IMR-90 (cell line): Measurements from ENCODE around the gene IGF2R. TPM values are rescaled to one million over a fixed set of nuclear protein-coding genes. Genes with fewer than 3 reads are reported as not detected.

ENCODE experiments used
- ATAC-seq: fragments of 200-7000 bp; cut with Tn5 transposase; 2 replicates; pipeline ENCODE4 v1.9.1; 2020; ENCODE audit warnings: low read depth, mild to moderate bottlenecking, moderate library complexity
- BruUV-seq: library from RNA; stranded (reverse); fragments of 400-500 nt; replicated peaks from 2 replicates; lab custom pipeline; 2021; lab: Mats Ljungman, UMichigan
- CTCF ChIA-PET: fragments of 300-600 bp; formaldehyde crosslinking; extraction: SDS; loops from one replicate; lab custom pipeline; 2021; ENCODE audit warnings: antibody characterized with exemption; lab: Yijun Ruan, JAX
- POLR2A ChIA-PET: fragments of 300-600 bp; sonication (Branson Sonifier 250); formaldehyde crosslinking; loops from one replicate; lab custom pipeline; 2022; ENCODE audit warnings: antibody characterized with exemption; ENCODE audit not compliant: unreplicated experiment; lab: Charles Lee
- DNase-seq: peaks from one replicate; pipeline ENCODE4 v3.0.0; 2013
- H2AFZ ChIP-seq: replicated peaks from 2 replicates; pipeline ENCODE3; 2013; ENCODE audit warnings: low read length, mild to moderate bottlenecking; ENCODE audit not compliant: poor library complexity
- H2AK5ac ChIP-seq: 2 replicates; pipeline ENCODE4 v1.6.1; 2013; ENCODE audit warnings: low read depth, low read length, inconsistent platforms
- H2AK9ac ChIP-seq: replicated peaks from 2 replicates; pipeline ENCODE3; 2013; ENCODE audit warnings: mild to moderate bottlenecking, low read depth, low read length, moderate library complexity; ENCODE audit not compliant: poor library complexity
- H2BK120ac ChIP-seq: 2 replicates; pipeline ENCODE4 v1.6.1; 2013; ENCODE audit warnings: low read depth, low read length, inconsistent platforms
- H2BK15ac ChIP-seq: 3 replicates; pipeline ENCODE4 v1.6.1; 2013; ENCODE audit warnings: low read depth, low read length, inconsistent platforms
- H2BK20ac ChIP-seq: 2 replicates; pipeline ENCODE4 v1.6.1; 2013; ENCODE audit warnings: low read depth, mild to moderate bottlenecking, inconsistent platforms, low read length, moderate library complexity
- H2BK5ac ChIP-seq: 2 replicates; pipeline ENCODE4 v1.6.1; 2013; ENCODE audit warnings: mild to moderate bottlenecking, low read depth, low read length, inconsistent platforms; ENCODE audit not compliant: poor library complexity, severe bottlenecking
- H3K14ac ChIP-seq: replicated peaks from 2 replicates; pipeline ENCODE4 v1.6.1; 2013; ENCODE audit warnings: low read depth, low read length, inconsistent platforms
- H3K18ac ChIP-seq: 2 replicates; pipeline ENCODE4 v1.6.1; 2013; ENCODE audit warnings: low read depth, low read length, control low read depth
- H3K23ac ChIP-seq: 2 replicates; pipeline ENCODE4 v1.6.1; 2013; ENCODE audit warnings: low read depth, low read length, inconsistent platforms
- H3K27ac ChIP-seq: 2 replicates; pipeline ENCODE4 v1.5.1; 2013; ENCODE audit warnings: mild to moderate bottlenecking, control low read depth, low read length; ENCODE audit not compliant: insufficient read depth
- H3K27me3 ChIP-seq: 2 replicates; pipeline ENCODE4 v1.6.1; 2013; ENCODE audit warnings: low read length; ENCODE audit not compliant: control insufficient read depth, insufficient read depth
- H3K36me3 ChIP-seq: 2 replicates; pipeline ENCODE4 v1.6.1; 2013; ENCODE audit warnings: low read length, mixed read lengths; ENCODE audit not compliant: control insufficient read depth, insufficient read depth
- H3K4ac ChIP-seq: 2 replicates; pipeline ENCODE4 v1.6.1; 2013; ENCODE audit warnings: low read depth, low read length, inconsistent platforms
- H3K4me1 ChIP-seq: 2 replicates; pipeline ENCODE4 v1.6.1; 2013; ENCODE audit warnings: low read length, mixed read lengths; ENCODE audit not compliant: control insufficient read depth, insufficient read depth
- H3K4me2 ChIP-seq: 2 replicates; pipeline ENCODE4 v1.6.1; 2013; ENCODE audit warnings: low read depth, mild to moderate bottlenecking, control low read depth, low read length, moderate library complexity
- H3K4me3 ChIP-seq: 2 replicates; pipeline ENCODE4 v1.5.1; 2013; ENCODE audit warnings: low read depth, mild to moderate bottlenecking, control low read depth, low read length, moderate library complexity; ENCODE audit not compliant: insufficient read depth
- H3K56ac ChIP-seq: 2 replicates; pipeline ENCODE4 v1.6.1; 2013; ENCODE audit warnings: low read length, inconsistent platforms; ENCODE audit not compliant: insufficient read depth; ENCODE audit errors: extremely low read depth
- H3K79me1 ChIP-seq, 2 experiments: 2 replicates each; pipeline ENCODE4 v1.6.1; 2013; ENCODE audit warnings: low read length in 2 of 2, inconsistent platforms in 1 of 2, low read depth in 1 of 2
- H3K9ac ChIP-seq: 2 replicates; pipeline ENCODE4 v1.6.1; 2013; ENCODE audit warnings: low read depth, low read length, control low read depth
- H3K9me1 ChIP-seq: 2 replicates; pipeline ENCODE4 v1.6.1; 2013; ENCODE audit warnings: low read length, inconsistent platforms; ENCODE audit not compliant: insufficient read depth
- H3K9me3 ChIP-seq: 2 replicates; pipeline ENCODE4 v1.6.1; 2013; ENCODE audit warnings: low read length; ENCODE audit not compliant: control insufficient read depth, insufficient read depth
- H4K20me1 ChIP-seq: 2 replicates; pipeline ENCODE4 v1.6.1; 2013; ENCODE audit warnings: low read length, inconsistent platforms; ENCODE audit not compliant: insufficient read depth
- H4K5ac ChIP-seq: 2 replicates; pipeline ENCODE4 v1.6.1; 2013; ENCODE audit warnings: mild to moderate bottlenecking, low read depth, low read length, control low read depth
- H4K8ac ChIP-seq, 2 experiments: 2 replicates each; pipeline ENCODE4 v1.6.1; 2013; ENCODE audit warnings: low read depth in 2 of 2, low read length in 2 of 2, control low read depth in 1 of 2, inconsistent platforms in 1 of 2
- H4K91ac ChIP-seq: 2 replicates; pipeline ENCODE4 v1.6.1; 2013; ENCODE audit warnings: low read depth, low read length, inconsistent platforms; ENCODE audit not compliant: insufficient read depth
- BHLHE40 ChIP-seq: fragments of 150-350 bp; IDR thresholded peaks from 2 replicates; pipeline ENCODE4 v1.6.1; 2016; ENCODE audit warnings: mild to moderate bottlenecking, low read depth, low read length
- CEBPB ChIP-seq: IDR thresholded peaks from 2 replicates; pipeline ENCODE4 v1.6.1; 2012; ENCODE audit warnings: low read depth, low read length, improper control_type of control experiment
- CHD1 ChIP-seq: IDR thresholded peaks from 2 replicates; pipeline ENCODE4 v1.6.1; 2012; ENCODE audit warnings: low read depth, low read length, improper control_type of control experiment
- CTCF ChIP-seq: conservative IDR thresholded peaks from 2 replicates; pipeline ENCODE4 v1.5.1; 2012; ENCODE audit warnings: mild to moderate bottlenecking, low read depth, low read length, improper control_type of control experiment
- ELK1 ChIP-seq: fragments of 150-350 bp; IDR thresholded peaks from 2 replicates; pipeline ENCODE4 v1.6.1; 2016; ENCODE audit warnings: low read depth, mild to moderate bottlenecking, low read length, moderate library complexity, borderline replicate concordance
- FOS ChIP-seq: fragments of 150-350 bp; IDR thresholded peaks from 2 replicates; pipeline ENCODE4 v1.6.1; 2016; ENCODE audit warnings: low read depth, low read length
- MAFK ChIP-seq: IDR thresholded peaks from 2 replicates; pipeline ENCODE4 v1.6.1; 2012; ENCODE audit warnings: low read depth, low read length, improper control_type of control experiment
- MAZ ChIP-seq: IDR thresholded peaks from 2 replicates; pipeline ENCODE4 v1.6.1; 2012; ENCODE audit warnings: low read depth, mild to moderate bottlenecking, low read length, improper control_type of control experiment, moderate library complexity, borderline replicate concordance
- MXI1 ChIP-seq: IDR thresholded peaks from 2 replicates; pipeline ENCODE4 v1.6.1; 2012; ENCODE audit warnings: low read depth, mild to moderate bottlenecking, low read length, moderate library complexity, borderline replicate concordance
- NFE2L2 ChIP-seq: fragments of 150-350 bp; IDR thresholded peaks from 2 replicates; pipeline ENCODE4 v1.6.1; 2016; ENCODE audit warnings: low read depth, mild to moderate bottlenecking, low read length
- POLR2A ChIP-seq: IDR thresholded peaks from 2 replicates; pipeline ENCODE4 v1.6.1; 2012; ENCODE audit warnings: mild to moderate bottlenecking, low read depth, low read length
- RAD21 ChIP-seq: IDR thresholded peaks from 2 replicates; pipeline ENCODE4 v1.6.1; 2012; ENCODE audit warnings: low read length, improper control_type of control experiment
- RCOR1 ChIP-seq: IDR thresholded peaks from 2 replicates; pipeline ENCODE4 v1.6.1; 2012; ENCODE audit warnings: mild to moderate bottlenecking, low read length, improper control_type of control experiment; ENCODE audit not compliant: insufficient replicate concordance
- RFX5 ChIP-seq: IDR thresholded peaks from 2 replicates; pipeline ENCODE4 v1.8.0; 2012; ENCODE audit warnings: low read depth, mild to moderate bottlenecking, low read length, moderate library complexity
- SMC3 ChIP-seq: fragments of 150-350 bp; IDR thresholded peaks from 2 replicates; pipeline ENCODE4 v1.6.1; 2016; ENCODE audit warnings: low read depth, mild to moderate bottlenecking, antibody characterized with exemption, low read length, moderate library complexity
- USF2 ChIP-seq: fragments of 150-350 bp; IDR thresholded peaks from 2 replicates; pipeline ENCODE4 v1.6.1; 2017; ENCODE audit warnings: mild to moderate bottlenecking, antibody characterized with exemption, low read length, low read depth
- whole genome bisulfite sequencing, 2 experiments: methylation state at CpG; one replicate each; pipeline versions ENCODE4 v1.1.5 to v1.1.7; 2013; ENCODE audit warnings: missing lambda C conversion rate in 2 of 2; ENCODE audit not compliant: insufficient read length in 1 of 2; ENCODE audit errors: extremely low coverage in 2 of 2; 5-methylcytosine and 5-hydroxymethylcytosine counted together
- dilution Hi-C: fragments of 300-500 bp; cut with HindIII; formaldehyde crosslinking; loops from one replicate; pipeline ENCODE4 v1.14.3; 2018; ENCODE audit warnings: low sequenced_read_pairs; ENCODE audit not compliant: unreplicated experiment
- in situ Hi-C: fragments of 300-500 bp; cut with MboI; formaldehyde crosslinking; loops from 3 replicates; pipeline ENCODE4 v1.14.3; 2019; ENCODE audit warnings: low sequenced_read_pairs, inconsistent platforms, mixed read lengths
- intact Hi-C: fragments of 100-400 bp; cut with micrococcal nuclease; formaldehyde crosslinking; loops from 2 replicates; pipeline ENCODE4 v1.10.0; 2022
- polyA plus RNA-seq, 3 experiments: library from polyadenylated mRNA; depleted of rRNA; stranded (reverse); fragments of >200 nt; gene quantifications; 2 replicates each; pipeline ENCODE4 v1.2.3, GENCODE V29; 2012; ENCODE audit warnings: low replicate concordance in 1 of 3
- total RNA-seq: library from RNA; depleted of rRNA; stranded (reverse); fragments of >200 nt; gene quantifications from 2 replicates; pipeline ENCODE4 v1.2.3, GENCODE V29; 2012

IGF2R gene
- total and polyA plus RNA-seq, 2 of the 4 experiments (the other 2 are of a cell fraction): 33.2 to 41.4 TPM

- Histone ChIP-seq H3K4me3 (no peak overlapping the region), H3K4me1 (peaks cover 21% of the 10 kb centered on the region), H3K9me3 (no peaks in the 10 kb centered on the region), H3K23ac (no peak overlapping the region), H3K4ac (no peak overlapping the region), H2BK120ac (no peak overlapping the region), H2BK20ac (no peak overlapping the region), H2AFZ (no peak overlapping the region), H3K27me3 (no peaks in the 10 kb centered on the region), H3K36me3 (0 out of 2 replicates have a peak, but pooled peaks cover 1% of the 10 kb centered on the region), H2BK15ac (no peak overlapping the region), H3K14ac (no peak overlapping the region), H4K8ac (no peak overlapping the region), H3K56ac (no peak overlapping the region), H4K5ac (no peak overlapping the region), H4K91ac (no peak overlapping the region), H3K18ac (no peak overlapping the region), H4K20me1 (peaks cover 69% of the 10 kb centered on the region), H3K27ac (no peak overlapping the region), H3K9ac (no peak overlapping the region), H2AK5ac (no peak overlapping the region), H2AK9ac (no peak overlapping the region), H3K4me2 (no peak overlapping the region), H3K79me1 (peaks cover 39 to 74% of the 10 kb centered on the region in 2 experiments), H3K9me1 (peaks cover 22% of the 10 kb centered on the region), H2BK5ac (no peak overlapping the region)
- no TSS peak for BruUV-seq
- intact Hi-C loops: loop anchor here (5.0 kb wide), 1 partner anchor 34 kb away; no protein-coding TSS in a partner anchor
- no peak for TF ChIP-seq CHD1
- TF ChIP-seq MAZ: no peak
- no peak for TF ChIP-seq SMC3
- TF ChIP-seq CTCF: no peak
- no peak for TF ChIP-seq USF2
- TF ChIP-seq NFE2L2: no peak
- TF ChIP-seq POLR2A: no peak
- no peak for TF ChIP-seq BHLHE40
- TF ChIP-seq RFX5: no peak
- no peak for TF ChIP-seq RCOR1
- no peak for TF ChIP-seq FOS
- TF ChIP-seq CEBPB: no peak
- no peak for TF ChIP-seq MAFK
- TF ChIP-seq ELK1: no peak
- no peak for TF ChIP-seq RAD21
- no peak for TF ChIP-seq MXI1
- dilution Hi-C loops: no loop called here
- DNase-seq (peak; percentile 30), ATAC-seq (no peak)
- POLR2A ChIA-PET: no interaction called here
- WGBS, 2 experiments: no CpG with 5 or more reads among the region's 2 CpGs
- in situ Hi-C loops: loop anchor here (25.0 kb wide), 1 partner anchor 286 kb away; the partner anchor contains the start of gene SOD2
- CTCF ChIA-PET: interaction anchor here (1.0 to 1.4 kb wide), 2 partner anchors 28 to 115 kb away, joined by 3 to 4 read pairs; no protein-coding TSS in a partner anchor
Measured at GRCh38 chr6:159973406-159973805, 4.5 kb downstream of the IGF2R start.
